ENCODE results near the gene ADARB2.

ADARB2 gene

GRCh38 chr10:1287971-1288401 is 449.3 kb downstream of the ADARB2 start:
- in situ Hi-C loops (cut with MboI; ENCODE audit: low pct_unique_long_range_greater_than_20kb, low sequenced_read_pairs, unreplicated experiment), result no loop called here
- DNase-seq (ENCODE audit: low spot score), result no peak
- TF ChIP-seq, protein P1, sequence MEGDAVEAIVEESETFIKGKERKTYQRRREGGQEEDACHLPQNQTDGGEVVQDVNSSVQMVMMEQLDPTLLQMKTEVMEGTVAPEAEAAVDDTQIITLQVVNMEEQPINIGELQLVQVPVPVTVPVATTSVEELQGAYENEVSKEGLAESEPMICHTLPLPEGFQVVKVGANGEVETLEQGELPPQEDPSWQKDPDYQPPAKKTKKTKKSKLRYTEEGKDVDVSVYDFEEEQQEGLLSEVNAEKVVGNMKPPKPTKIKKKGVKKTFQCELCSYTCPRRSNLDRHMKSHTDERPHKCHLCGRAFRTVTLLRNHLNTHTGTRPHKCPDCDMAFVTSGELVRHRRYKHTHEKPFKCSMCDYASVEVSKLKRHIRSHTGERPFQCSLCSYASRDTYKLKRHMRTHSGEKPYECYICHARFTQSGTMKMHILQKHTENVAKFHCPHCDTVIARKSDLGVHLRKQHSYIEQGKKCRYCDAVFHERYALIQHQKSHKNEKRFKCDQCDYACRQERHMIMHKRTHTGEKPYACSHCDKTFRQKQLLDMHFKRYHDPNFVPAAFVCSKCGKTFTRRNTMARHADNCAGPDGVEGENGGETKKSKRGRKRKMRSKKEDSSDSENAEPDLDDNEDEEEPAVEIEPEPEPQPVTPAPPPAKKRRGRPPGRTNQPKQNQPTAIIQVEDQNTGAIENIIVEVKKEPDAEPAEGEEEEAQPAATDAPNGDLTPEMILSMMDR (IDR thresholded peaks at IDR 0.05; ENCODE audit: extremely low read depth, insufficient read depth, missing control alignments), result no peak

DNA sequence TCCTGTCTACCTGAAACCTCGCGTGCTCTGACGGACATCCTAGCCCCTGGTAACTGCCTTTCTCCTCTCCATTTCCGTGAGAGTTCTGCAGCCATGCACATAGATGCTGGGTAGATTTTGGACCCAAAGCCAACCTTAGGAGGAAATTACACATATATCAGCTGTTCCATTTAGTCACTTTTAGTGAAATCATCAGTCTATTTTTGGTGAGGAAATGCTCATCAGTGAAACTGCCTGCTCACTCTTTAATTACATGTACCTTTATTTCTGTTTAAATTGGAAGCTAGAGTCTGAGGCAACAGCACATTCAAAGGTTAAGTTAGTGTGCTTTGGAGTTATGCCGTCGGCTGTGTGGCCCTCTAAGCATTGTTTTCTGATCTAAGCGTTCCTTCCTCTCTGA is 449.8 kb downstream of the ADARB2 start:
- no peak for DNase-seq (ENCODE audit: low spot score)
- TF ChIP-seq, protein P1 (IDR thresholded peaks at IDR 0.05; ENCODE audit: extremely low read depth, insufficient read depth, missing control alignments), result no peak
- in situ Hi-C loops (cut with MboI; ENCODE audit: low pct_unique_long_range_greater_than_20kb, low sequenced_read_pairs, unreplicated experiment), result no loop called here

DNA sequence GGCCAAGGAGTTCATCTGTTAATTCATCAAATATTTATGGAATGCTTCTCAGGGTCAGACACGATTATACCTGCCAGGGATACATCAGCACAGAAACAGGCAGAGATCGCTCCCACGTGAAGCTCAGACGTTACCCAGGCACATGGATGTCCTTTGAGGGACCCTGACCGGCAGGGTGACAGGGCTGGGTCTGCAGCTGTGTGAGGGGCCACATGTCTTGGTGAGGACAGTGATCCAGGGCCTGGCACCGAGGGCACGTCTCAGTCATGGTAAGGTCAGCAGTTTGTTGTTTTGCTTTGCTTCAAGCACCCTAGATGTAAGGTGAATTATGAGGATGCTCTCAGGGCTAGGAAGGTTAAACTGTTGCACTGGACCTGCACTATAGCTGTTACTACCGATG is 453.2 kb downstream of the ADARB2 start:
- TF ChIP-seq, protein P1 (IDR thresholded peaks at IDR 0.05; ENCODE audit: extremely low read depth, insufficient read depth, missing control alignments), result no peak
- DNase-seq (ENCODE audit: low spot score), result no peak
- in situ Hi-C loops (cut with MboI; ENCODE audit: low pct_unique_long_range_greater_than_20kb, low sequenced_read_pairs, unreplicated experiment), result no loop called here

DNA sequence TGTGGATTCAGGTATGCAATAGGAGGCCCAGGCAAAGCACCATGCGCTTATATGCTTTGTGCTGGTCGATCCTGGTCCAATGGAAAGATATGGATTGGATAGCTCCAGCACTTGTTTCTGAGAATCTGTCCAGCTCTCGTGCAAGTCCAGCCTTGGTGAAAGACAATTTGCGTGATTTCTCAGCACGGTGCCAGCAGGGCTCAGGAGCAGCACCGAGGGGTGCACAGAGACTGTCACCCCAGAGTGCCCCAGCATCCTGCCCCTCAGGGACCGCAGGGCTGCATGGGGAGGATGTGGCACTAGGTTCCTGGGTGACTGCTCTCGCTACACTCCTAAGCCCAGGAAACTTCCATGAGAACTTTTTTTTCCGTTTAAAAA is 455.9 kb downstream of the ADARB2 start:
- DNase-seq (ENCODE audit: low spot score), result no peak
- in situ Hi-C loops (cut with MboI; ENCODE audit: low pct_unique_long_range_greater_than_20kb, low sequenced_read_pairs, unreplicated experiment), result no loop called here
- TF ChIP-seq, protein P1 (IDR thresholded peaks at IDR 0.05; ENCODE audit: extremely low read depth, insufficient read depth, missing control alignments), result no peak

DNA sequence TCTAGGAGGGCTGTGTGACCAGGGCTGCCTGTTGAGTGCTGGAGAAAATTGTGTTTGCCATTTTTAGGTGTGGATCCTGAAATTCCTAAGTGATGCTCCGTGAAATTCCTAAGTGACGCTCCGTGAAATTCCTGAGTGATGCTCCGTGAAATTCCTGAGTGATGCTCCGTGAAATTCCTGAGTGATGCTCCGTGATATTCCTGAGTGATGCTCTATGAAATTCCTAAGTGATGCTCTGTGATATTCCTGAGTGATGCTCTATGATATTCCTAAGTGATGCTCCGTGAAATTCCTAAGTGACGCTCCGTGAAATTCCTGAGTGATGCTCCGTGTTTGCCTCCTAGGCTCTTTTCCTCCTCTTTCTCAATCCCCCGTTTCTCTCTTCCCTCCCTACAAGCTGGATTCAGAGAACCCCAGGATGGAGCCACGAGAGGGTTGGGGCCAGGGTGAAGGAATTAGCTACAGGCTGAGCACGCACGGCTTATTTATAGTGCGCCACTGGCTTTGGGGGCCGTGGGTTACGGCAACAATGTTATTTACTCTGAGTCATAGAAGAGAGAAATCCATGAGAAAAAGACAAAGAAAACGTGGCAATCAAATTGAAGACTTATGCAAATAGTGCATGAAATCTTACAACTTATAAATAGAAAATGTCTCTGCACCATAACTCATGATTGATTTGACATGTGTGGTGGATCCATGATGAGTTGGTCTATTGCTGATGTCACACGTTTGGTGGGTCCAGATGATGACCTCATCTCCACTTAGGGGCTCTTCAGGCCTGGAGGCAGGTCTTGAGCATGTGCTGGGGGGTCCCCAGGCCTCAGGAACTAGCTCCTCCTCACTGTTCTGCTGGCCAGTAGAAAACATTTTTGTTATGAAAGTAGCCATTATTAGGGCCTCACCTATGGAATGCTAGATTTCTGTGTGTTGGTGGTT is 456.6 kb downstream of the ADARB2 start:
- TF ChIP-seq, protein P1 (IDR thresholded peaks at IDR 0.05; ENCODE audit: extremely low read depth, insufficient read depth, missing control alignments), result no peak
- in situ Hi-C loops (cut with MboI; ENCODE audit: low pct_unique_long_range_greater_than_20kb, low sequenced_read_pairs, unreplicated experiment), result no loop called here
- DNase-seq (ENCODE audit: low spot score), result no peak

- DNase-seq (ENCODE audit: low spot score), result no peak
- TF ChIP-seq, protein P1 (IDR thresholded peaks at IDR 0.05; ENCODE audit: extremely low read depth, insufficient read depth, missing control alignments), result no peak
- in situ Hi-C loops (cut with MboI; ENCODE audit: low pct_unique_long_range_greater_than_20kb, low sequenced_read_pairs, unreplicated experiment), result no loop called here
These were observed 459.0 kb downstream of the ADARB2 start for GRCh38 chr10:1278306-1278705.
